Kidney tubule cell (primary cell): Measurements from ENCODE around the gene HOXD9.

Experiments used
- DNase-seq: peaks from one replicate; pipeline ENCODE4 v3.0.0-alpha.2; 2018; ENCODE audit warnings: low spot score

Gene HOXD9

DNA sequence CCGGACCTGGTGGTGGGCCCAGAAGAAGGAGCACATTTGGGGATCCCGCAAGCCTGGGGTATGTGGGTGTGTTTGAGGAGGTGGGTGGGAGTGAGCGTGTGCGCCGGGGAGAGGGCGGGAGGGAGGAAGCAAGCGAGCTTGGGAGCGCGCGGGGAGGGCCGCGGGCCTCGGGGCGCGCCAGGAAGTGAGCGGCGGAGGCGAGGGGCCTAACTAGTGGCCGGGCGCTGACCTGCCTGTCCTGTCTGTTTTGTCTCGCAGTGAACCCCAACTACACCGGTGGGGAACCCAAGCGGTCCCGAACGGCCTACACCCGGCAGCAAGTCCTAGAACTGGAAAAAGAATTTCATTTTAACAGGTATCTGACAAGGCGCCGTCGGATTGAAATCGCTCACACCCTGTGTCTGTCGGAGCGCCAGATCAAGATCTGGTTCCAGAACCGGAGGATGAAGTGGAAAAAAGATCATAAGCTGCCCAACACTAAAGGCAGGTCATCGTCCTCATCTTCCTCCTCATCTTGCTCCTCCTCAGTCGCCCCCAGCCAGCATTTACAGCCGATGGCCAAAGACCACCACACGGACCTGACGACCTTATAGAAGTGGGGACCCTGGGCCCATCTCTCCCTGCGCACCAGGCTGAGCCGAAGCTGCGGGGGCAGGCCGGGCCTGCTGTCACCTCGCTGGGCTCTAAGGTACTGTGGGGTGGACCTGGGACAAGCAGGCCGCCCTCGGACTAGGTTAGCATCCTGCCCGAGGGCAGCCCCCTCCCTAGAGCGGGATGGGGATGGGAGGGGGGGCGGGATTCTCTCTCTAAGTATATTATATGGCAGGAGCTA, 30.0 kb downstream of the HOXD9 start:
- DNase-seq, result peak; percentile 62

DNA sequence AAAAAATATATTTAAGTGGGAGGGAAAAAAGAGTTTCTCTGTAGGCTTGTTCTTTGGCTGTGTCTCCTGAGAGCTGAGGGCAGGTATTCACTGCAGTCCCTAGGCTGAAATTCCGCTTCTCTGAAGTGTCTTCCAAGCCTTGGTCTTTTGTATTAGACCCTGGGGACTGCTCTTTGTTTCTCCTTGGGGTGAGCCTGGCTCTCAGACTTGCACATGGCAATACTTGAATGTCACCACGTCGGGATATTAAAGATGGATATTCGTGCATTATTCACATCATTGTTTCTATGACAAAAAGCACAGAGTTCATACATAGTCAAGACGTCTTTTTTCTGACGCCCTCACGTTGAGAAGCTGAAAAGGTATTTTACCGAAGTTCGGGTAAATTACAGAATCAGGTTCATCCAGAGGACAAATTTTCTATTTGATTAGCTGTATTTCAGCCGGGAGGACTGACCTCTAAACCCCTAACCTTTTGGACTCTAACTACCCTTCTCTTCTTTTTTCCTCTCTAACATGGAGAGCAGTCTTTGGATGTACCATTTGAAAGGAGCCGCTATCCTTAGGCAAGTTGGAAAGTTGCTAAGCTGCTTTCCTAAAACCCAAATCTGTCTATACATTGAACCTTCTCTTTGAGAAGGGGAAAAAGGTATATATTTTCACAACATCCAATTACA, 32.2 kb downstream of the HOXD9 start:
- no peak for DNase-seq

DNA sequence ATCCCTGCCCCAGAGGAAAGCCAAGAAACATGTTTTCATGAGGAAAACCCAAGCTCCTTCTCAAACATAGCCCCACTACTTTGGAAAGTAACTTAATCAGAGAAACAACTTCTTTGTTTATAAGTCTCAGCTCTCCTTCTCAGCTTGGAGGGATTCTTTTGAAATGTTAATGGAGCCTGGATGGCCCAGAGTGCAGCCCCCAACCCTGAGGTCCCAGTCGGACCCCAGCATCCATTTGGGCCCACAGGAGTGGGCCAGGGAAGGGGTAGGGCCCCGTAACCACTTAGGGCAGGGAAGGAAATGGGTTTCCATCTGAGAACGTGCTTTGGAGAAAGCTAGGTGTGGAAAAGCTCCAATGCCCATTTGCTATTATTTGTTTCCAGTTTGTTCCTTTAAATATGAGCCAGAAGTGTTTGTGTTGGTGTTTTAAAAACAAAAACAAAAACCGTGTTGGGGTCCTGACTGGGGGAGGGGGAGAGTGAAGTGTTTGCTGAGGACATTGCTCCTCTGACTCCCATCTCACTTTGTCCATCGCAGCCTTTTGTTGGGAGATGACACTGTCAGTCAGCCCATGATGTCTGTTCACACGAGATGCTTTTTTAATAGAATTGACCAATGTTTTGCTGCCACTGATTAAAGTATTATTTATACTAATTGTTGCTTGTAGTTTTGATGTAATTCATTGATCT, 33.0 kb downstream of the HOXD9 start:
- no peak for DNase-seq

DNA sequence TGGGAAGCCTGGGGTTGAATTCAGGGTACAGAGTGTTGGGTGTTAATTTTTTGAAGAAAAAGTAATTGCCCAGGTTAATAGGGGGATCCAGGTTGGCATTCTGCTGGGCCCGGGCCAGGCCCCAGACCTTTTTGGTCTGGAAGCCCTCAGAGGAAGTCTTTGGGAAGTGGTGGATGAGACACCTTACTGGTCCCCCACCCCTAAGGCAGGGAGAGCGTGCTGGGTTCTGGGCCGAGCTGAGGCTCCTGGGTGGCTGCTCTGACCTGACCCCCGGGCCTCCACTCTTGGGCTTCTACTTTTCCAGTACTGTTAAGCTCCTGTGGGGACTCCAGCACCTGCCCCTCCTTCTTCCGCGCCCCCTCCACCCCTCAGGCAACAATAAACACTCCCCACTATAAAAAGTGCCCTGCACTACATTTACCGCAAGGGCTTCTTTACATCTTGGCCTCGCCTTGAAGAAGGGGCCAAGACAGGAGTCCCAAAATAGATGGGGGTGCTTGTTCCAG, 33.8 kb downstream of the HOXD9 start:
- DNase-seq, result no peak

DNA sequence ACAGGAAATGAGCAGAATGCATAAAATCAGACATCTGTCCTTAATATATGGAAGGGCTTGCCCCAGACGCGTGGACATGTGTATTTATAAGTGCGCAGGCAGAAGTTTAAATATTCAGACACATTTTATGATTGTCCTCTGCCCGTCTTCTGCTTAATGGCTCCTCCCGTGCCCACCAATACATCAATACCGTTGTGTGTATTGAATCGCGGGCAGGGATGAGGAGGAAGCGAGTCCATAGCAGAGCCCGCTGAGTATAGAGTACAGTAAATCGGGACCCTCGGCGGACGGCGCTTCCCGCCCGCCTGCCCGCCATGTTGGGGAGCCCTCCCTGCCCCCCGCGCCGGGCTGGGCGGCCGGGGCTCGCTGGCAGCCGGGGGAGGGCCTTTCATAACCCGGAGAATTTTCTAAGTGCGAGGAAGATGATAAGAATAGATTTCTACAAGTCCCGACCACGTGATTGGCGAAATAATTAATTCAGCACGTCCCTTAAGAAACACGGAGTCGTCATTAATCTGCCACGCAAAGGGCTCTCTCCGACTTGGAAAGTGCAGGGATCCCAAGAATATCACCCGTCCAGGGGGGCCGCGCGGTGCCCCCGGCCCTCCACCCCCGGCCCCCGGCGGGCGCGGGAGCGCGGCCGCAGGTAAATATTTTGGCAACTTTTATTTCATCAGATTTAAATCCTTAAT, 34.4 kb downstream of the HOXD9 start, which contains the start of gene HOXD3:
HOXD3 (plus strand) TSS at position 501 of the 692 bp plus-strand sequence. CDS start 11,808 bp downstream, outside the sequence.
- no peak for DNase-seq

DNA sequence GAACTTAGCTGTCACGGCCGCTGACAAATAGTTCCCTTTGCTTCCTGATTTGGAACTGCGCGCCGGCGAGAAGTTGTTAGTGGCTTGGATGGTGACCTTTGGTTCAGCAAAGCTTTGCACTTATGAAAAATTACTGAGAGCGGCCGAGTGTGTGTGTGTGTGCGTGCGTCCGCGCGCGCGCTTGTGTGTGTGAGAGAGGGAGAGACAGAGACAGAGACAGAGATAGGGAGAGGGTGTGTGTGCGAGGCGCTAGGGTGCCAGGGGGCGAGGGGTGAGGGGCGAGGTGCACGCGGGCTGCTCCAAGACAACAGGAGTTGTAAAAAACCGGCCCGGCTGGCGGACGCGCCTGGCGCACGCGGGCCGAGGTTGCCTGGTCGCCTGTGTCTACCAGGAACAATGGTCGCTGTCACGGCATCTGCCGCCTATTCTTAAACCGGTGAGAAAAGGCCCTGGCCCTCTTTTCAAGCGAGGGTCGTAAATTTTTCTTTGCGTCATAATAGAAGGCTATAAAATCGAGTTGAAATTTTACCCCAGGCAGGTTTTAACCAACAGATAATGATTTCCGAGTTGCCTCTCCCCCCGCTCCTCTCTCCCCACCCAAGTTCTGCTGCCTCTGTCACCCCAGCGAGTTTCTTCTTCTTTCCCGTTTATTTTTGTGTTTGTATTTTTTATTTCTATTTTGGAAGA, 35.1 kb downstream of the HOXD9 start:
- peak; percentile 52 for DNase-seq

DNA sequence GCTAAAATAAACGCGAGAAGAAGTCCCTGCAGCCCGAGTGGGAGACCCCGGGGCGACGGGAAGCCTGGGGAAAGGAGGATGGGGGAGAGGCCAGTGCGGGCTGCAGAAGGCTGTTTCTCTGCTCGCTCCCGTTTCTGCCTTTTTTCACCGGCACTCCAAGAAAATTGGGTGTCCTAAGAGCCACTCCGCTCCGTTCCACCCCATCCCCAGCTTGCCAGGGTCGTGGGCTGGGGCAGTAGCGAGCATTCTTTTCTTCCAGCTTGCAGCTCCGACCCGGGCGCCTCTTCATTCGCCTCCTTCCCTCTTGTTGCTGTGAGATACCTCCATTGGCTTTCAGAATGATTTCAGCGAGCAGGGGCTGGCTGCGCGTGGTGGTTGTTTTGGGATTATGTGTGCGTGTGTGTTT, 35.7 kb downstream of the HOXD9 start:
- no peak for DNase-seq

DNA sequence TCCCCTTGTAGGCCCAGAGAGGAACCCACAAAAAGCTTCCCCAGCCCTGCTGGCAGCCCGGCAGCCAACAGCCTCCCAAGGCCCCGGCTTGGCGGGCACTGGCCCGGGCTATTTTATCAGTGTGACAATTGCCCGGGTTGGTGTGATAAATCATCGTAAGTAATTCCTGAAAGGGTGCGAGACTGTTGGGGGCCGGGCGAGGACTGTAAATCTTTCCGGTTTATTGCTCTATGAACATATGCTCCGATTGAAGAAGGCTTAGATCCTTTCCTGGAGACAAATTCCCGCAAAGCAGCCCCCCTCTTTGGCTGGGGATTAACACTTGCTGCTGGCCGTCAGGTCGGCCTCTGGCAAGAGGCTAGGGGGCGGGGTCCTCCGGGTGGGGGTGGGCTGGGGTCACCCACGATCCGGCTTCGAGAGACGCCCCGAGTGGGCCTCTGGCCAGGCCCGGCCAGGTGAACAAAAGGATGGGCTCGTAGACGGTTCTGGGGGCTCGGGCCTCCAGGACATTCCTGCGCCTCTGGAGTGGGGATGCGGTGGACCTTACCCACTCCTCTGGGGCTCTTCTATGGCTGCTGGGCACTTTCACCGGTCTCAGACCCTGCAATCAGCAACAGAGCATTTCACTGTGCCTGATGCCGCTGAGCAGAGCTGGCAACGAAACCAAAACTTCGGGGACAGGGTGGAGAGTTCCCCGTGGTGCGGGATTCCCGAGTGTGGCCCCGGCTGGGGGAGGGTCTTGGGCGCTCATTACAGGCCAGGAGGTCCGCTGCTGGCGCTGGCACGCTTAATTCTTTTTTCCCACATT, 36.5 kb downstream of the HOXD9 start:
- peak; percentile 50 for DNase-seq

DNA sequence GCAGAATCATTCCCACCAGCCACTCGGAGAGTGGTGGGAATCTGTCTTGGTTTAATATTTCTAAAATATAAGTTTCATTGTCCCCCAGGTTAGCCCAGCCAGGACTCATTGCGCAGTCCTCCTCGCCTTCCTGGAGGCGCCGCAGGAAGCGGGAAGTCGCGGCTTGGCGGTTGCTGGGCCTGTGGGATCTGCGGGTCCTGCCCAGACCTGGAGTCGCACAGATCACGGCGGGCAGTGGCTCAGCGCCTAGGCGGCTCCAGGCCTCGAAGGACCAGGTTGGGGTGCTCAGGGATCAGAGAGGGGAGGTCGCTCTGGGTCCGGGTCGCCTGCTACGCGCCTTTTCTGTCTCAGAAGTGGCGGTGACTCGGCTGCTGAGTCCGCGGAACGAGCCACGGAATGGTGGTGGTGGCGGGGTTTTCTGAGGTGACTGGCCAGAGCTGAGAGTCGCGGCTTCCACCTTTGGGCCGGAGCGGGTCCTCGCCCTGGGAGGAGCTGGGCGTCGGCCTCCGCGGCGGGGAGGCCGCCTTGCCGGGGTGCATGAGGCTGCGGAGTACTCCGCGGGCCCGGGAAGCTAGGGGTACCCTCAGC, 37.2 kb downstream of the HOXD9 start:
- peak; percentile 43 for DNase-seq

DNA sequence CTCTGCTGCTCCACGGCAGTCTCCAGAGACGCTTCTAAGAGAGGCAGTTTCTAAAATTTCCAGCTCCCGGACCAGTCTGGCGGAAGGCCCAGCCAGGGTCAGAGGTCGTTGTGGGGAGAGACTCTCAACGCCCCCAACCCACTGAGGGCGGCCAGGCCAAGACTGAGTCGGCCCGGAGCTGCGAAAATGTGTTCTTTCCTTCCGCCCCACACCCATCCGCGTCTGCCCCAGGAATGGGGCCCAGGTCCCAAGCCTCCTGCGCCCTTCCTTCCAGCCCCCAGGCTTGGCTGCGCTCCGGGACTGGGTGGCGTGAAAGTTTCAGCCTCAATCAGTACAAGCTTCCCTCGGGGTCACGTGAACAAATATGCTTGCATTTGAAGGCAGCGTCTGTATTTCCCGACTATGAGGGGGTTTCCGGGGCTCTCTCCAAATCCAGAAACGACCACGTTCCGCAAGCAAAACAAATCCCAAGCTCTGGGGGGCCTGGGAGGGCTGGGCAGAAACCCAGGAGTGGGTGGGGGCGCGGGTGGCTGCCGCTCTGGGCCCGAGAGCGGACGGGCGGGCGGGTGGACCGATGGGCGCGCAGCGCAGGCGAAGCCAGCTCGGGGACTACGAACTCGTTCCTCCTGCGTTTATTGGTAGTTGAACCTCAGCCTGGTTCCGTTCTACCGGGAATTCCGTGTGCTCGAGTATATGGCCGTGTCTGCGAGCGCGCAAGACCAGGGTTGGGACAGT, 37.9 kb downstream of the HOXD9 start:
- peak; percentile 48 for DNase-seq

DNA sequence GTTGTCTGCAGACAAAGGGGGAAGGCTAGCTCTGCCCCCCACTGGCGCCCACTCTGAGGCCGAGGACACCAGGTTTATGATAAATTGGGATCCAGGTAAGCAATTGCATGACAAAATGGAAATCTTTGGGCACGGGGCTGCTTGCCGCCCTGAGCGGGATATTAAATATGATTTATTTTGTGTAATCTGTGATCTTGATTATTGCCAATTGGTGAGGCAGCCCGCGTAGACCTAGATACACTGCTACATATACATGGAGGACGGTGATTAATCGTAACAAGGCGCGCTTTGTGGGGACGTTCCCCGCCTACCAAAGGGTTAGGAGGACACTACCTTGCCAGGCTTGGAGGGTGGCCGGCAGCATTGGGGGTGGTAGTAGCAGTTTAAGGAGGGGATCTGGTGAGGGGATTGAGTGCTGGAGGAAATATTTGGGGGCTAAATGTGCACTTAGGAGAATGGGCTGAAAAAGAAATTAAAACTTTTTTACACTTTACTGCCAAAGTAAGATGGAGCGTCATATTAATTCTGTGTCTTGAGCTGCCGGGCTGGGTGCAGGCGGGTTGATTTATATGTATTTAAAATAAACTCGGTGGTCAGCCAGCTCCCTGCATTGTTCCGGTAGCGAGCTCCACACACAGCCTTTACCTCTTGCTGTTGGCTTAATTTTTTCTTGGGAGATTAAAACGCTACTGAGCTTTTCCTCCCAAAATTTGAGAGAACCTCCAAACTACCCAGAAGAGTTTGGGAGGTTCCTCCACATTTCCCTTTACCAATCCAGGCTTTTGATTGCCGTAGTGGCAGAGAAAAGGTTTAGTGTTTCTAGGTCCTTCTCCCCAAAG, 38.7 kb downstream of the HOXD9 start:
- peak; percentile 35 for DNase-seq

DNA sequence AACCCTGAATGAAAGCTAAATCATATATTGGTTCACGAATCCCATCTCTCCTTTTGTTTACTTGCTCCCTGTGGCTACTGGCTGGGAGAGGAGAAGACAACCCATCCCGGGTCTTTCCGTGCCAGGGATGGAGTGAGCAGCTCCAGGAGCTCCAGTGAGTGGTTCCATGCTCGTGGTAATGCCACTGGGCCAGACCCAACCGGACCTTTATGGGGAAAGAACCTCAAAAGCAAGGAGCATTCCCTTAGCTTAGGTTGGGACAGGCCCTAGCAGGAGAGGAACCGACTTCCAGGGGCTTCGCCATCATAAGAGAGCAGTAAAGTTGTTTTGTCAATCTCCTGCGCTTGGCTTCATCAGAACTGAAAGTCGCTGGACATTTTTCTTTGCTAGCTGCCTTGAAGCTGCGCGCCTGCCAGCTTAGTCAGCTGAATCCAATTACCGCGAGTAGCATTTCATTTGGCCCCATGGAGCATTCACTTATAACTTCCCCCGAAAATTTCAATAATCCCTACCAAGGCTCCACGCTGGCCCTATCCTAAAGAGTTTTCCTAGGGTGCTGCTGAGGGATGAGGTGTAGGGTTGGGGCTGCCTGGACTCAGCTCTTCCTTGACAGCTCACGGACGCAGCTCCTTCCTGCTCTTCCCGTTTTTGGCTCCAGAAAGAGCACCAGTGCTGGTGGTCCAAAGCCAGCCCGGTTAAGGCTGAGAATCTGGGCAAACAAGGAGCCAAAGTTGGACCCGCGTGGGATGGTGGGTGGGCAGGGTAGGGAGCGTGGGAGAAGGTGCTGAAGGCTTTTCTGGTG, 39.5 kb downstream of the HOXD9 start:
- peak; percentile 75 for DNase-seq

DNA sequence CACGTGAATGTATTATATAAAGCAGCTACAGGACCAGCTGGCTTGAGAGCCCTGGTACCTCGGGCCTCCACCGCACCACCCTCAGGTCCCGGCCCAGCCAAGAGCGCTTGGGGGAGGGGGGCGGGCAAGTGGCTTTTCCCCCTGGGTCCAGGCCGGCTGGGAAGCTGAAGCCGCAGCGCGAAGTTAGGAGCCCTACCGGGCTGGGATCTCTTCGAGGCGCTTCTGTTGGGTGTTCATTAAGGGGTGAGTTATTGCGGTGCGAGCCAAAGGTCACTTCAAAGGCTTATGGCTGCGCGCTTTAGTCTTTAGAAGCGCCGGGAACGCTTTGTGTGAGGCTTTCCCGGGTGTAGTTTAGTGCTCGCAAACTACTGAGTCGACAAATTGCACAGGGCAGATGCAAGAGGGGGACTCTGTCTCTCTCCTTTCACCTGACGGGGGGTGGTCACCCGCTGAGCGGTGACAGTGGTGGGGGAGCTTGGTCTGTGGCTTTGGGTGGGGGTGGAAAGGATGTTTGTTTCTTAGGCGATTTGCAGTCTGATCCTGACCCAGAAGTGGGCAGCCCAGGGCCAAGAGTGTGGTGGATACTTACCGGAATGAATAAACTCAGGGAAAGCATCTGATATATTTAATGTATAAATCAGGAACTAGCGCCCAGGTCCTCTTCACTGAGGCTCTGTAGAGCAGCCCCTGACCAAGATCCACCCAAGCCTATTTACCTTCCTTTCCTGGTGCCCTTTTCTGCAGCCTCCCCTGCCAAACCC, 40.6 kb downstream of the HOXD9 start:
- peak; percentile 30 for DNase-seq

DNA sequence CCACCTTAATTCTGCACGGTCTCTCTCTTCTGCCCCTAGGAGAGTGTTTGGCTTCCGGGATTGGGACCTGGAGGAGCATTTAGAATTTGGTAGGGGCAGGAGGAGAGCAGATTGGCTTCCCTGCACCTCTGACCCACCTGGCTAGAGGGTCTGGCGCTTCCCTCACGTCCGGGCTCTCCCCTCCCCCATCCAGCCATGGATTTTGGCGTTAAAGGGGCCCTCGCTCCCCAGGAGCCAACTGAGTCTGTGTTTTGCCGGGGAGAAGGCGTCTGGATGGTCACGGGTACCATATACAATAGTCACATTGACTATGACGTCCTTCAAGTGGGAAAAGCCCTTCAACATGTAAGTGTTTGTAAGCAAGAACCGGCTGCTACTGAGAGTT, 41.1 kb downstream of the HOXD9 start:
- DNase-seq, result no peak

DNA sequence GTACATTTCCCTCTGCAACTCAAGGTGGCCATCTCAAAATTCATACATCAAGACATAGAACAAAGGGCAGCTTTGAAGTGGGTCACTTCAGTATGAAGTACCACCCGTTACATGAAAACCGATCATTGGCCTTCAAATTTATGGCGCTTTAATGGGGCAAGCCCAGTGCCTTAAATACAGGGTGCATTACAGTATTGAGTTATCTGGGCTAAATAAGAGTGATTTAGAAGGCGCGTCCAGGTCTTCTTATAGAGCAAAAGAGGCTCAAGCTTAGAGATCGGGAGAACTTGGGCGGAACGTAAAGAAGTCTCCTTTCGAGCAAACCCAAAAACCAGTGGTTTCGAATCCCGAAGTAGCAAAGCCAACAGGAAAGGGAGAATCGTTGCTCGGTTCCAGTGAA, 41.7 kb downstream of the HOXD9 start:
- DNase-seq, result no peak

DNA sequence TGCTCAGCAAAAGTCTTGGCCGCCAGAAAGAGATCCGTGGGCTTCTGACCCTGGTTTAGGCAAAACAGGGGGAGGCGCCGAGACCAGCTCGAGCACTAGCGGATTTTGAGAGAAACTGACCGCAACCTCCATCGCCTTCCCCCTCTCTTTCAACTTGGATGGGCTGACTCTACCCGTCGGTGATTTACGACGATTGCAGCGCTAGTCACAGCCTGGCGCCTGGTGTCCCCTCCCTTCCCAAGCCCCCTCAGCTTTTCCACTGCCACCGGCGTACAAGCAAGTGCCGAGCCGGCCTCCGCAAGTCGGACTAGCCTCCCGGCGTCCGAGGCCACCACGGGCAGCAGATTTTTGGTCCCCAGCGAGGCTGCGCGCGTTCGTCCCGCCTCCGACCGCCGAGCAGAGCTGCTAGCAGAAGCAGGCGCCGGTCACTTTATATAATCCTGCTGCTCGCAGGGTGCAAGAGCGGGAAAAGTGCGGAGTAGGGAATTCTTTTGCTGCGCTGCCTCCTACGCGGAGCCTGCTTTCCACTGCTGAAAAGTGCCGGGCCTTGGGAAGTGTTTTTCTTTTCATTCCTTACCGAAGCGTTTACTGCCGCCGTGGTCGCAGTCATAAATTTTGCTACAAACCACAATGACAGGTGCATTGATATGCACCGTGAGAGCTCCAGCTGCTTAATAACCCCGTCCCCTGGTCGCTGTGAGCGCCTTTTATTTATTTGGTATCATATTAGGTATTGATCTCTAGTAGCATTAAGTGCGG, 42.3 kb downstream of the HOXD9 start:
- peak; percentile 51 for DNase-seq
